ENCODE measurements around the gene CASP3. TPM values are rescaled to one million over a fixed set of nuclear protein-coding genes. Genes with fewer than 3 reads are reported as not detected.

Gene CASP3
- 42.8 TPM for total RNA-seq
- polyA plus RNA-seq, result 15.1 TPM

GRCh38 chr4:184649026-184649970 lies at the start of gene CASP3, which contains the start of gene PRIMPOL:
TSS of gene CASP3 (minus strand) at chr4:184649447. CDS start at chr4:184638453, 10,994 bp downstream.
TSS of gene PRIMPOL (plus strand) at chr4:184649738. CDS start at chr4:184657141, 7,403 bp downstream.
- H3K4me1 ChIP-seq (ENCODE audit: insufficient read depth), result peaks cover 2% of the 10 kb centered on the region
- H3K4me3 ChIP-seq (ENCODE audit: low read depth, low read length), result peak within 1 kb of the TSS; percentile 84
- H3K36me3 ChIP-seq (ENCODE audit: insufficient read depth), result peaks cover 2% of the 10 kb centered on the region
- WGBS, result under 1% methylated on average over 87 of the region's 90 CpGs
- H3K27ac ChIP-seq (ENCODE audit: low read depth), result peak within 1 kb of the TSS; percentile 98
- peak; percentile 87 for DNase-seq (ENCODE audit: extremely low spot score)

- Histone ChIP-seq H3K36me3 (ENCODE audit: insufficient read depth) (peaks cover 5% of the 10 kb centered on the region), H3K4me3 (ENCODE audit: low read depth, low read length) (no peak overlapping the region), H3K27ac (ENCODE audit: low read depth) (no peak overlapping the region), H3K4me1 (ENCODE audit: insufficient read depth) (no peaks in the 10 kb centered on the region)
- DNase-seq (ENCODE audit: extremely low spot score), result no peak
- 74% methylated on average over 3 of the region's 3 CpGs for WGBS
Observed at GRCh38 chr4:184697956-184698355, 48.7 kb upstream of the CASP3 start.

GRCh38 chr4:184695178-184695896 lies 46.1 kb upstream of the CASP3 start:
- H3K36me3 ChIP-seq (ENCODE audit: insufficient read depth), result peaks cover 5% of the 10 kb centered on the region
- no peak for DNase-seq (ENCODE audit: extremely low spot score)
- WGBS, result 69% methylated on average over 3 of the region's 3 CpGs
- H3K4me3 ChIP-seq (ENCODE audit: low read depth, low read length), result no peak overlapping the region
- H3K4me1 ChIP-seq (ENCODE audit: insufficient read depth), result no peaks in the 10 kb centered on the region
- no peak overlapping the region for H3K27ac ChIP-seq (ENCODE audit: low read depth)

GRCh38 chr4:184694412-184694956 lies 45.2 kb upstream of the CASP3 start:
- DNase-seq (ENCODE audit: extremely low spot score), result no peak
- no peak overlapping the region for H3K4me3 ChIP-seq (ENCODE audit: low read depth, low read length)
- peaks cover 5% of the 10 kb centered on the region for H3K36me3 ChIP-seq (ENCODE audit: insufficient read depth)
- H3K27ac ChIP-seq (ENCODE audit: low read depth), result no peak overlapping the region
- no peaks in the 10 kb centered on the region for H3K4me1 ChIP-seq (ENCODE audit: insufficient read depth)

GRCh38 chr4:184693056-184693455 lies 43.8 kb upstream of the CASP3 start:
- DNase-seq (ENCODE audit: extremely low spot score), result no peak
- Histone ChIP-seq H3K4me3 (ENCODE audit: low read depth, low read length) (no peak overlapping the region), H3K27ac (ENCODE audit: low read depth) (no peak overlapping the region), H3K36me3 (ENCODE audit: insufficient read depth) (peaks cover 5% of the 10 kb centered on the region), H3K4me1 (ENCODE audit: insufficient read depth) (no peaks in the 10 kb centered on the region)
- WGBS, result 91% methylated on average over 5 of the region's 5 CpGs

- Histone ChIP-seq H3K27ac (ENCODE audit: low read depth) (no peak overlapping the region), H3K36me3 (ENCODE audit: insufficient read depth) (peaks cover 4% of the 10 kb centered on the region), H3K4me3 (ENCODE audit: low read depth, low read length) (no peak overlapping the region), H3K4me1 (ENCODE audit: insufficient read depth) (no peaks in the 10 kb centered on the region)
- DNase-seq (ENCODE audit: extremely low spot score), result no peak
- 76% methylated on average over 5 of the region's 5 CpGs for WGBS
Observed at GRCh38 chr4:184689681-184690080, 40.4 kb upstream of the CASP3 start.

GRCh38 chr4:184688447-184688846 lies 39.2 kb upstream of the CASP3 start:
- Histone ChIP-seq H3K27ac (ENCODE audit: low read depth) (no peak overlapping the region), H3K36me3 (ENCODE audit: insufficient read depth) (peaks cover 1% of the 10 kb centered on the region), H3K4me3 (ENCODE audit: low read depth, low read length) (no peak overlapping the region), H3K4me1 (ENCODE audit: insufficient read depth) (no peaks in the 10 kb centered on the region)
- 70% methylated on average over 11 of the region's 11 CpGs for WGBS
- DNase-seq (ENCODE audit: extremely low spot score), result no peak

- DNase-seq (ENCODE audit: extremely low spot score), result no peak
- Histone ChIP-seq H3K36me3 (ENCODE audit: insufficient read depth) (peaks cover 1% of the 10 kb centered on the region), H3K4me3 (ENCODE audit: low read depth, low read length) (no peak overlapping the region), H3K27ac (ENCODE audit: low read depth) (no peak overlapping the region), H3K4me1 (ENCODE audit: insufficient read depth) (no peaks in the 10 kb centered on the region)
- WGBS, result 52% methylated on average over 3 of the region's 3 CpGs
Observed at GRCh38 chr4:184688005-184688404, 38.8 kb upstream of the CASP3 start.

- 84% methylated on average over 5 of the region's 5 CpGs for WGBS
- peaks cover 1% of the 10 kb centered on the region for H3K36me3 ChIP-seq (ENCODE audit: insufficient read depth)
- no peak for DNase-seq (ENCODE audit: extremely low spot score)
- H3K27ac ChIP-seq (ENCODE audit: low read depth), result no peak overlapping the region
- H3K4me1 ChIP-seq (ENCODE audit: insufficient read depth), result no peaks in the 10 kb centered on the region
- no peak overlapping the region for H3K4me3 ChIP-seq (ENCODE audit: low read depth, low read length)
Observed at GRCh38 chr4:184684491-184685189, 35.4 kb upstream of the CASP3 start.

GRCh38 chr4:184681916-184682315 lies 32.7 kb upstream of the CASP3 start:
- DNase-seq (ENCODE audit: extremely low spot score), result no peak
- Histone ChIP-seq H3K4me1 (ENCODE audit: insufficient read depth) (no peaks in the 10 kb centered on the region), H3K27ac (ENCODE audit: low read depth) (no peak overlapping the region), H3K4me3 (ENCODE audit: low read depth, low read length) (no peak overlapping the region), H3K36me3 (ENCODE audit: insufficient read depth) (peaks cover 1% of the 10 kb centered on the region)
- 95% methylated on average over 1 of the region's 1 CpG for WGBS

GRCh38 chr4:184680698-184681097 lies 31.5 kb upstream of the CASP3 start:
- WGBS, result 86% methylated on average over 9 of the region's 9 CpGs

GRCh38 chr4:184675821-184676492 lies 26.7 kb upstream of the CASP3 start:
- H3K4me1 ChIP-seq (ENCODE audit: insufficient read depth), result no peaks in the 10 kb centered on the region
- peaks cover 2% of the 10 kb centered on the region for H3K36me3 ChIP-seq (ENCODE audit: insufficient read depth)
- no peak for DNase-seq (ENCODE audit: extremely low spot score)
- H3K27ac ChIP-seq (ENCODE audit: low read depth), result no peak overlapping the region
- WGBS, result 89% methylated on average over 3 of the region's 3 CpGs
- H3K4me3 ChIP-seq (ENCODE audit: low read depth, low read length), result no peak overlapping the region

More at GRCh38 chr4:184680698-184681097, 31.5 kb upstream of the CASP3 start:
- no peak for DNase-seq (ENCODE audit: extremely low spot score)
- H3K4me1 ChIP-seq (ENCODE audit: insufficient read depth), result no peaks in the 10 kb centered on the region
- no peak overlapping the region for H3K4me3 ChIP-seq (ENCODE audit: low read depth, low read length)
- peaks cover 1% of the 10 kb centered on the region for H3K36me3 ChIP-seq (ENCODE audit: insufficient read depth)
- no peak overlapping the region for H3K27ac ChIP-seq (ENCODE audit: low read depth)

- Histone ChIP-seq H3K4me3 (ENCODE audit: low read depth, low read length) (no peak overlapping the region), H3K27ac (ENCODE audit: low read depth) (no peak overlapping the region), H3K4me1 (ENCODE audit: insufficient read depth) (no peaks in the 10 kb centered on the region), H3K36me3 (ENCODE audit: insufficient read depth) (peaks cover 2% of the 10 kb centered on the region)
- DNase-seq (ENCODE audit: extremely low spot score), result no peak
- 97% methylated on average over 5 of the region's 5 CpGs for WGBS
Observed at GRCh38 chr4:184675018-184675417, 25.8 kb upstream of the CASP3 start.

All from urinary bladder (tissue), 4 donors.